HepG2 (cell line): ENCODE data around the gene MEX3D. TPM values are rescaled to one million over a fixed set of nuclear protein-coding genes. Genes with fewer than 3 reads are reported as not detected.
A peak's percentile ranks its signal among the peaks of the same experiment; 100 is the strongest.

Experiments used
- ATAC-seq: fragments of 200-7000 bp; cut with Tn5 transposase; 3 replicates; pipeline ENCODE4 v1.9.1; 2020; ENCODE audit warnings: mild to moderate bottlenecking, moderate library complexity
- BruUV-seq: library from RNA; stranded (reverse); fragments of 400-500 nt; replicated peaks from 2 replicates; lab custom pipeline; 2021; lab: Mats Ljungman, UMichigan
- CTCF ChIA-PET: fragments of 300-600 bp; formaldehyde crosslinking; extraction: SDS; loops from one replicate; lab custom pipeline; 2021; ENCODE audit warnings: low total read pairs, inconsistent platforms, low intra/inter-chr PET ratio; lab: Yijun Ruan, JAX
- POLR2A ChIA-PET: fragments of 350-600 bp; sonication (Branson Sonifier 250); formaldehyde crosslinking; loops from one replicate; lab custom pipeline; 2020; ENCODE audit warnings: antibody characterized with exemption, inconsistent platforms; lab: Yijun Ruan, JAX
- DNase-seq: peaks from one replicate; pipeline ENCODE4 v3.0.0-alpha.2; 2015; ENCODE audit warnings: low spot score
- FAIRE-seq: peaks from 3 replicates; lab custom pipeline; 2011; peaks lifted over from hg19 to GRCh38; lab: Jason Lieb, UNC
- H2AFZ ChIP-seq: one replicate; pipeline ENCODE4 v1.6.1; 2011; ENCODE audit warnings: low read length, inconsistent platforms
- H3K27ac ChIP-seq: fragments of 300-600 bp; 3 replicates; pipeline ENCODE4 v1.8.0; 2011; ENCODE audit warnings: mixed run types, mild to moderate bottlenecking, mixed read lengths, low read length, inconsistent platforms; ENCODE audit not compliant: insufficient read depth; ENCODE audit errors: extremely low read length
- H3K27me3 ChIP-seq, 2 experiments: fragments of 200-600 bp in 1 of 2; 2 replicates in 1 of 2; 3 replicates in 1 of 2; pipeline versions ENCODE4 v1.6.0 to v1.8.0; 2011; ENCODE audit warnings: low read length in 2 of 2, mild to moderate bottlenecking in 2 of 2, moderate library complexity in 2 of 2, inconsistent platforms in 1 of 2; ENCODE audit not compliant: insufficient read depth in 2 of 2, control insufficient read depth in 1 of 2
- H3K36me3 ChIP-seq, 2 experiments: fragments of 200-600 bp in 1 of 2; replicated peaks in 1 of 2; 2 replicates in 1 of 2; 3 replicates in 1 of 2; pipeline versions ENCODE4 v1.5.1 to v1.8.0; 2011; ENCODE audit warnings: low read length in 2 of 2, inconsistent platforms in 1 of 2; ENCODE audit not compliant: insufficient read depth in 2 of 2, control insufficient read depth in 1 of 2
- H3K4me1 ChIP-seq: 2 replicates; pipeline ENCODE4 v1.5.1; 2012; ENCODE audit warnings: low read length, inconsistent platforms; ENCODE audit not compliant: insufficient read depth
- H3K4me2 ChIP-seq: 2 replicates; pipeline ENCODE4 v1.6.0; 2011; ENCODE audit warnings: low read depth, low read length, inconsistent platforms
- H3K4me3 ChIP-seq, 3 experiments: fragments of 200-600 bp in 1 of 3; sonication (generic), shearing (Covaris generic) in 1 of 3; replicated peaks in 1 of 3; 2 replicates each; pipeline ENCODE4 v1.5.1; 2011 to 2016; ENCODE audit warnings: low read length in 3 of 3, inconsistent platforms in 2 of 3, low read depth in 2 of 3, mild to moderate bottlenecking in 2 of 3, control low read depth in 1 of 3, mixed read lengths in 1 of 3; ENCODE audit not compliant: insufficient read depth in 1 of 3
- H3K79me2 ChIP-seq: one replicate; pipeline ENCODE4 v1.6.1; 2011; ENCODE audit warnings: low read length, inconsistent platforms; ENCODE audit not compliant: insufficient read depth
- H3K9ac ChIP-seq: 2 replicates; pipeline ENCODE4 v1.6.0; 2011; ENCODE audit warnings: mild to moderate bottlenecking, low read depth, low read length, inconsistent platforms; ENCODE audit not compliant: insufficient read depth
- H3K9me3 ChIP-seq: 2 replicates; pipeline ENCODE4 v1.5.1; 2012; ENCODE audit warnings: mild to moderate bottlenecking, low read length
- H4K20me1 ChIP-seq: 2 replicates; pipeline ENCODE4 v1.6.0; 2011; ENCODE audit warnings: inconsistent platforms, mild to moderate bottlenecking, low read length, moderate library complexity; ENCODE audit not compliant: insufficient read depth
- AGO2 ChIP-seq: fragments of 200-400 bp; formaldehyde crosslinking; optimal IDR thresholded peaks from 2 replicates; pipeline ENCODE3; 2017; ENCODE audit warnings: mild to moderate bottlenecking, low read depth, low read length, moderate library complexity
- AKAP8 ChIP-seq: sonication (generic); formaldehyde crosslinking; IDR thresholded peaks from 2 replicates; pipeline ENCODE4 v1.5.1; 2020; ENCODE audit warnings: mild to moderate bottlenecking, missing genetic modification reagents
- ARHGAP35 ChIP-seq: sonication (generic); formaldehyde crosslinking; IDR thresholded peaks from 2 replicates; pipeline ENCODE4 v1.9.0; 2022; ENCODE audit warnings: mild to moderate bottlenecking, inconsistent platforms, moderate library complexity, missing genetic modification reagents, borderline replicate concordance
- ATF6 ChIP-seq: sonication (generic); formaldehyde crosslinking; conservative IDR thresholded peaks from 2 replicates; pipeline ENCODE4 v1.4.0; 2020; ENCODE audit warnings: missing genetic modification reagents
- EZH2 ChIP-seq: conservative IDR thresholded peaks from 2 replicates; pipeline ENCODE4 v1.6.1; 2012; ENCODE audit warnings: mild to moderate bottlenecking, low read depth, low read length, moderate library complexity
- GATA4 ChIP-seq: sonication (generic); IDR thresholded peaks from 2 replicates; pipeline ENCODE4 v1.6.1; 2016; ENCODE audit warnings: antibody characterized with exemption, low read depth, borderline replicate concordance
- PITX1 ChIP-seq: sonication (generic); formaldehyde crosslinking; IDR thresholded peaks from 2 replicates; pipeline ENCODE4 v1.5.1; 2020; ENCODE audit warnings: mild to moderate bottlenecking, missing genetic modification reagents
- POLR2A ChIP-seq, 2 experiments: IDR thresholded peaks; 2 replicates each; pipeline ENCODE4 v1.6.1; 2011; ENCODE audit warnings: low read depth in 2 of 2, low read length in 2 of 2, mild to moderate bottlenecking in 1 of 2, moderate library complexity in 1 of 2; ENCODE audit not compliant: insufficient read depth in 1 of 2
- POLR2AphosphoS5 ChIP-seq: IDR thresholded peaks from 2 replicates; pipeline ENCODE4 v1.6.1; 2012; ENCODE audit warnings: low read depth, low read length
- RBM39 ChIP-seq: fragments of 200-400 bp; formaldehyde crosslinking; IDR thresholded peaks from one replicate; pipeline ENCODE4 v1.6.1; 2018; ENCODE audit warnings: antibody characterized with exemption, mild to moderate bottlenecking, low read depth, low read length; ENCODE audit not compliant: poor library complexity, severe bottlenecking
- SIN3A ChIP-seq: IDR thresholded peaks from 2 replicates; pipeline ENCODE4 v1.6.1; 2011; ENCODE audit warnings: low read depth, mild to moderate bottlenecking, control low read depth, low read length, borderline replicate concordance
- SOX13 ChIP-seq, 3 experiments: fragments of 450-650 bp in 1 of 3; sonication (generic) in 1 of 3; formaldehyde crosslinking in 1 of 3; IDR thresholded peaks in 2 of 3; conservative IDR thresholded peaks in 1 of 3; 2 replicates each; pipeline versions ENCODE4 v1.5.0 to v1.6.1; 2016 to 2020; ENCODE audit warnings: antibody characterized with exemption in 1 of 3, mild to moderate bottlenecking in 1 of 3, missing compliant biosample characterization in 1 of 3, missing genetic modification reagents in 1 of 3, moderate library complexity in 1 of 3
- ZEB1 ChIP-seq: IDR thresholded peaks from 2 replicates; pipeline ENCODE4 v1.6.1; 2012; ENCODE audit warnings: mild to moderate bottlenecking, low read depth, inconsistent platforms; ENCODE audit not compliant: insufficient replicate concordance
- ZNF251 ChIP-seq: sonication (generic); formaldehyde crosslinking; IDR thresholded peaks from 2 replicates; pipeline ENCODE4 v1.9.0; 2021; ENCODE audit warnings: mild to moderate bottlenecking, missing genetic modification reagents
- ZNF264 ChIP-seq: sonication (generic); formaldehyde crosslinking; IDR thresholded peaks from 2 replicates; pipeline ENCODE4 v1.4.0; 2020; ENCODE audit warnings: missing genetic modification reagents
- ZNF468 ChIP-seq: sonication (generic); formaldehyde crosslinking; IDR thresholded peaks from 2 replicates; pipeline ENCODE4 v1.8.0; 2022; ENCODE audit warnings: mild to moderate bottlenecking, moderate library complexity, missing genetic modification reagents
- ZNF501 ChIP-seq: sonication (generic); formaldehyde crosslinking; IDR thresholded peaks from 2 replicates; pipeline ENCODE4 v1.5.1; 2020; ENCODE audit warnings: mild to moderate bottlenecking, moderate library complexity, missing genetic modification reagents
- ZNF546 ChIP-seq: sonication (generic); formaldehyde crosslinking; conservative IDR thresholded peaks from 2 replicates; pipeline ENCODE4 v1.8.1; 2023; ENCODE audit warnings: mild to moderate bottlenecking, missing genetic modification reagents
- ZNF550 ChIP-seq: sonication (generic); formaldehyde crosslinking; IDR thresholded peaks from 2 replicates; pipeline ENCODE4 v1.4.0; 2020; ENCODE audit warnings: mild to moderate bottlenecking, missing genetic modification reagents, borderline replicate concordance
- ZNF570 ChIP-seq: sonication (generic); formaldehyde crosslinking; IDR thresholded peaks from 2 replicates; pipeline ENCODE4 v1.4.0; 2020; ENCODE audit warnings: mild to moderate bottlenecking, missing genetic modification reagents, borderline replicate concordance
- WGBS: methylation state at CpG from one replicate; pipeline ENCODE4 v1.1.6; 2017; ENCODE audit warnings: low lambda C conversion rate; 5-methylcytosine and 5-hydroxymethylcytosine counted together
- in situ Hi-C: cut with HindIII; loops from 2 replicates; pipeline ENCODE4 v1.10.0; 2017; ENCODE audit warnings: low pct_unique_long_range_greater_than_20kb; ENCODE audit not compliant: extremely low pct_ligation_motif_present
- intact Hi-C: fragments of 100-400 bp; cut with micrococcal nuclease; formaldehyde crosslinking; loops from one replicate; pipeline ENCODE4 v1.10.0; 2022; ENCODE audit not compliant: unreplicated experiment
- polyA plus RNA-seq, 8 experiments: library from polyadenylated mRNA; depleted of rRNA in 3 of 8; stranded (reverse) in 7 of 8; unstranded in 1 of 8; fragments of >200 nt; fragmentation: Illumina TruSeq in 4 of 8; extraction: Trizol in 4 of 8; gene quantifications; 2 replicates each; pipeline versions ENCODE4 v1.2.1 to v1.2.3, GENCODE V29; 2011 to 2016; ENCODE audit warnings: low read depth in 4 of 8, missing spikeins in 1 of 8, mixed read lengths in 1 of 8; ENCODE audit not compliant: insufficient read depth in 1 of 8
- total RNA-seq, 5 experiments: library from RNA; depleted of rRNA; stranded (reverse); fragments of >200 nt; fragmentation: Illumina TruSeq; extraction: Trizol; gene quantifications; 2 replicates each; pipeline ENCODE4 v1.2.3, GENCODE V29; 2016; ENCODE audit warnings: low read depth in 1 of 5
- TF ChIP-seq, protein P1 (sequence below): conservative IDR thresholded peaks from 2 replicates; pipeline ENCODE4 v1.6.1; 2018; ENCODE audit warnings: missing genetic modification reagents

MEX3D gene
- total and polyA plus RNA-seq, 2 of the 13 experiments (the other 11 are each of a cell fraction or from before 2014, with no cell fraction given) = 3.6 to 17.1 TPM

DNA sequence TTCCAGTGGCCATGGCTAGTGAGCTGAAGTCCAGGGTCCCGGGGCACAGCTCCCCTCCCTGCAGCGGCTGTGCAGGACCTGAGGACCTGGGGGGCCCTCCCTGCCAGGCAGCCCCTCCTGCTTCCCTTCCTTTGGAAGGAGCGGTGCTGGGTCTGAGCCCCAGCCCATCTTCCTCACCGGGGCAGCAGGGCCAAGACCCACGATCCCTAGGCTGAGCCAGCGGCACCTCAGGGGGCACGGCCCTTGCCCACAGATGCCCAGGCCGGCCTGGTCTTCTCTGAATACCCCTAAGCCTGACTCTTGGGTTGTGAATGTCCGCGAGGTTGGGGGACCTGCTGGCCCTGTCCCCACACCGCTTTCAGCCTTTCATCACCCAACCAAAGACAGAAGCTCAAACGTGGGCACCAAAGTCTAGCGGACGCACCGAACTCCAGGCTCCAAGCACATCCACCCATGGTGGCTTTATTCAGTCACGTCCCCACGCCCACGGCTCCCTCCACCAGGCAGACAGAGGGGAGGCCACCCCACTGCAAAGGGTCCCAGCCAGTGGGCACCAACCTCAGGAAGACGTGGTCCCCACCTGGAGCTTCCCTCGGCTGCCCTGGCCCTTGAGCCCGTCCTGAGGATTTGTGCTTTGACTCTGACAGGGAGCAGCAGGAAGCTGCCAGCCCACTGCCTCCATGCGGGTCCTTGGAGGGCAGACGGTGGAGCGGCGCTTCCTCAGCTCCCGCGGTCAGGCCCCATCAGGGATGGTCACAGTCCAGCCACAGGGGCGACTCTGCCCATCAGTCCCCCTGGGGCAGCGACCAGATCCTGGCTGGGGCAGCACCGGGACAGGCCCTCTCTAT, 8.3 kb upstream of the MEX3D start:
- Histone ChIP-seq H3K9ac (no peak overlapping the region), H2AFZ (no peak overlapping the region), H3K4me1 (peaks cover 17% of the 10 kb centered on the region), H3K79me2 (no peaks in the 10 kb centered on the region), H3K36me3 (peaks cover 7 to 28% of the 10 kb centered on the region in 2 experiments; a peak in 4 of 5 replicates), H3K4me3 (no peak overlapping the region), H4K20me1 (0 out of 2 replicates have a peak, but pooled peaks cover 2% of the 10 kb centered on the region), H3K27ac (no peak overlapping the region), H3K4me2 (no peak overlapping the region), H3K27me3 (no peaks in the 10 kb centered on the region), H3K9me3 (no peaks in the 10 kb centered on the region)
- DNase-seq (no peak), ATAC-seq (peak; percentile 8; the same call in 1 of the 3 replicates), FAIRE-seq (no peak)
- CTCF ChIA-PET = no interaction called here
- BruUV-seq = no TSS peak
- in situ Hi-C loops = no loop called here
- intact Hi-C loops = no loop called here
- POLR2A ChIA-PET = interaction anchor here (1.0 kb wide), 1 partner anchor 15 kb away, joined by 3 read pairs; no protein-coding TSS in a partner anchor
- 92% methylated on average over 15 of the region's 30 CpGs for WGBS
- TF ChIP-seq ZNF251 (CRISPR knock-in tag) (no peak), PITX1 (CRISPR knock-in tag) (no peak), ZNF468 (no peak), ATF6 (CRISPR knock-in tag) (no peak), ZNF501 (CRISPR knock-in tag) (no peak), AGO2 (peak; percentile 94), ZNF264 (CRISPR knock-in tag) (no peak), ZEB1 (no peak), ARHGAP35 (CRISPR knock-in tag) (no peak), AKAP8 (CRISPR knock-in tag) (0 out of 2 replicates have a peak, but pooled peaks have one; percentile 6), POLR2A (IDR thresholded peaks at IDR 0.05; ENCODE audit: insufficient read depth in 1 of 2, low read depth in 2 of 2, low read length in 2 of 2) (peak in 1 of 2 experiments; percentile 9; a peak in 2 of 4 replicates), ZNF546 (CRISPR knock-in tag) (no peak), ZNF550 (no peak), GATA4 (no peak), SOX13 (IDR thresholded peaks at IDR 0.05) (no peak), SOX13 (CRISPR knock-in tag; conservative IDR thresholded peaks at IDR 0.05 in 1 of 2, IDR thresholded peaks at IDR 0.05 in 1 of 2) (no peak), ZNF570 (CRISPR knock-in tag) (no peak), SIN3A (no peak), EZH2 (no peak), POLR2AphosphoS5 (0 out of 2 replicates have a peak, but pooled peaks have one; percentile 7), RBM39 (no peak)
- TF ChIP-seq, protein P1, sequence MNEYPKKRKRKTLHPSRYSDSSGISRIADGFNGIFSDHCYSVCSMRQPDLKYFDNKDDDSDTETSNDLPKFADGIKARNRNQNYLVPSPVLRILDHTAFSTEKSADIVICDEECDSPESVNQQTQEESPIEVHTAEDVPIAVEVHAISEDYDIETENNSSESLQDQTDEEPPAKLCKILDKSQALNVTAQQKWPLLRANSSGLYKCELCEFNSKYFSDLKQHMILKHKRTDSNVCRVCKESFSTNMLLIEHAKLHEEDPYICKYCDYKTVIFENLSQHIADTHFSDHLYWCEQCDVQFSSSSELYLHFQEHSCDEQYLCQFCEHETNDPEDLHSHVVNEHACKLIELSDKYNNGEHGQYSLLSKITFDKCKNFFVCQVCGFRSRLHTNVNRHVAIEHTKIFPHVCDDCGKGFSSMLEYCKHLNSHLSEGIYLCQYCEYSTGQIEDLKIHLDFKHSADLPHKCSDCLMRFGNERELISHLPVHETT (CRISPR knock-in tag) = no peak
